Activated naive CD4-positive, alpha-beta T cell treated with anti-CD3 and anti-CD28 coated beads, Interleukin-2, amount 50 U/mL, for 72 hours (primary cell): ENCODE data around the gene PRSS16. TPM values are rescaled to one million over a fixed set of nuclear protein-coding genes. Genes with fewer than 3 reads are reported as not detected.
A peak's percentile ranks its signal among the peaks of the same experiment; 100 is the strongest.
"Not testable (repeated sequence)": the region's sequence is repeated elsewhere in the genome, so short reads cannot be mapped to it uniquely, and the experiment has no call there.

Source experiments
- ATAC-seq, 2 donors: fragments of 150-1000 bp; cut with Tn5 transposase; 2 replicates each; pipeline ENCODE4 v1.10.0; 2021; ENCODE audit warnings: mild to moderate bottlenecking in 2 of 2, moderate library complexity in 2 of 2
- DNase-seq, 2 donors: peaks; one replicate each; pipeline ENCODE4 v3.0.0; 2021 to 2022; ENCODE audit warnings: low spot score in 2 of 2
- H3K27ac Mint-ChIP-seq, 2 donors: one replicate each; pipeline ENCODE4 v1.8.0; 2022; ENCODE audit warnings: mild to moderate bottlenecking in 2 of 2, mixed read lengths in 2 of 2
- H3K36me3 Mint-ChIP-seq, 2 donors: one replicate each; pipeline ENCODE4 v1.8.0; 2022; ENCODE audit warnings: mixed read lengths in 2 of 2
- H3K9me3 Mint-ChIP-seq, 2 donors: one replicate each; pipeline ENCODE4 v1.8.0; 2022; ENCODE audit warnings: mixed read lengths in 2 of 2
- total RNA-seq, 2 donors: library from RNA; stranded (reverse); gene quantifications; one replicate each; pipeline ENCODE4 v1.2.3, GENCODE V29; 2022

The PRSS16 gene, protein sequence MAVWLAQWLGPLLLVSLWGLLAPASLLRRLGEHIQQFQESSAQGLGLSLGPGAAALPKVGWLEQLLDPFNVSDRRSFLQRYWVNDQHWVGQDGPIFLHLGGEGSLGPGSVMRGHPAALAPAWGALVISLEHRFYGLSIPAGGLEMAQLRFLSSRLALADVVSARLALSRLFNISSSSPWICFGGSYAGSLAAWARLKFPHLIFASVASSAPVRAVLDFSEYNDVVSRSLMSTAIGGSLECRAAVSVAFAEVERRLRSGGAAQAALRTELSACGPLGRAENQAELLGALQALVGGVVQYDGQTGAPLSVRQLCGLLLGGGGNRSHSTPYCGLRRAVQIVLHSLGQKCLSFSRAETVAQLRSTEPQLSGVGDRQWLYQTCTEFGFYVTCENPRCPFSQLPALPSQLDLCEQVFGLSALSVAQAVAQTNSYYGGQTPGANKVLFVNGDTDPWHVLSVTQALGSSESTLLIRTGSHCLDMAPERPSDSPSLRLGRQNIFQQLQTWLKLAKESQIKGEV
- 1 to 10 TPM; 1.3 to 2.5 TPM for total RNA-seq

DNA sequence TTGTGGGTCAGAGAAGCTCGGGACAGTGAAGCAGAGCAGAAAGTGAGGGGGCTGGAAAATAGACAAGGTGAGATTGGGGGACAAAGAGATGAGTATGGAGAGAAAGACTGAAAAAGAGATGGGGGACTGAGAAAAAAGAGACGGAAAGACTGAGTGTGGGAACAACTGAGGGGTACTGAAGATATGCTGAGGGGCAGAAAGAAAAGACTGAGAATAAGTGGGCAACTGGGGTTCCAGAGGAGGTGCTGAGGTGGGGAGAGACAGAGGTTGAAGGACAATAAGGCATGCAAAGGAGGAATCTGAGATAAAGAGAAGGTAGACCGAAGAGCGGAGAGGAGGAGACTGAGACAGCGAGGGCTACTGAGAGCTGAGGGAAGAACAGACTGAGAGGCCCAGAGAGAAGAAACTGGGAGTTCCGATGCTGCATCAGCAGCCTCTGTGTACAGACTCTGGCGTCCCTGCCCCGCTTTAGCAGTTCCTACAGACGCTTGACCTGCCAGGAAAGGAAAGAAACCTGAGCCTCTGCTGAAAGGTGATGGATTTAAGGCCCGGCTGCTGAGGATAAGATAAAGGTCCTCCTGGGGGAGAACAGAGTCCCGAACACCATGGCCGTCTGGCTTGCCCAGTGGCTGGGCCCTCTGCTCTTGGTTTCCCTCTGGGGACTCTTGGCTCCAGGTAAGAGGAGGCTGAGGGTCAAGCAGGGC, at the start of gene PRSS16:
Gene PRSS16, plus strand, starts transcription at position 569 of the 704 bp plus-strand sequence. Its CDS starts 37 bp downstream, at position 606.
- no peaks in the 10 kb centered on the region for H3K9me3 Mint-ChIP-seq
- H3K27ac Mint-ChIP-seq = no peak within 1 kb of the TSS
- peaks cover 0 to 8% of the 10 kb centered on the region in 2 donors for H3K36me3 Mint-ChIP-seq
- no peak for ATAC-seq
- no peak for DNase-seq

DNA sequence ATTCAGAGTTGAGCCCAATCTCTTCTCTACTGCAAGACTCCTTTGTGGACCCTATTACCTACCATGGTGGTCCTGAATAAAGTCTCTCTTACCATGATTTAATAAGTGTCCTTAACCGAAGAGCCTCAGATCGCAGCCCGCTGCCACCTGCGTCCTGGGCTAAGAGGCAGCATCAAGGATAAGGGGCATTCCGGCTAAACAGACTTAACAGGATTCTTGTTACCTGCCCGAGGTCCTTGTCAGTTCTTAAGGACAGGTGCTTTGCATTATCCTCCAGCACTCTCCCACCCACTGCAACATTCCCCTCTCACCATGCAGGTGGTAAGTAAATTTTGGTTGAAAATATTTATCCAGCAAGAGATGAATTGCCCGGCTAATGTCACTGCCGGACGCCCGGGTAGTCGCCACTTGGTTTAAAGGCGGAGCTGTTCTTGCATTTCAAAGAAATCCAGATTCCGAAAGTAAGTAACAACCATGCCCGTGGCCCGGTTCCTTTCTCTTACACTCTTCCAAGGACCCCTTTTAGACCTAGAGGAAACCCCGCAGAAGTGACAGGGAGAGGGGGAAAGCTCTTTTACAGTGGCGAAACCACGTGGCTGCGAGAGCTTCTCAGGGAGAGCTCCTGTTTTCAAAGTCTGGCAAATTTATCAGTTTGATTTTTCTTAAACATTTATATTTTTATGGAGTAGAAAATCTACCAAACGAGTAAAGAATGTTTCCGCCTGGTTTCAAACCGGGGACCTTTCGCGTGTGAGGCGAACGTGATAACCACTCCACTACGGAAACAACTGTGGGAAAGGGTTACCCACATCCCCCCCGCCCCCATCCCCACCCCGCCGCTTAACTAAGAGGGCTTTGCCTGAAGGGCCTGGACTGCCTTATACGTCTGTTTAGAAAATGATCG, 41.9 kb upstream of the PRSS16 start:
- peak; percentile 22 to 67 for ATAC-seq
- H3K27ac Mint-ChIP-seq = no peak overlapping the region
- H3K9me3 Mint-ChIP-seq = no peaks in the 10 kb centered on the region
- DNase-seq = peak in 1 of 2 donors; percentile 10
- peaks cover 4 to 13% of the 10 kb centered on the region in 2 donors for H3K36me3 Mint-ChIP-seq

DNA sequence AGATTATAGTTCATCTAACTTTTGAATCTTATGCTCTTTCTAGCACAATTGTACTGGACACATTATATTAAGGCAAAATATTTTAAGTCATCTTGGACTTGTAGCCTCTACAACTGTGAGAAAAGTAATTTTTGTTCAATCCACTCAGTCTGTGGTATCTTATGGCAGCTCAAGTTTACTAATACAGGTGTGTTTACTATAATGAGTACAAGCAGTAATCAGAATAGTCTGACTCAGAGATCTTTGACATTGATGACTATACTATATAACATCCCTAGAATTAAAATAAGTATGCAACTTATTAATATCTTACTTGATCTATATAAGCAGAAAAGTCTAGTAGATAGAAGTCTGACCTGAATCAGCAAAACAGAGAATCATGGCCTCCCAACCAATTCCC, 40.7 kb upstream of the PRSS16 start:
- no peaks in the 10 kb centered on the region for H3K9me3 Mint-ChIP-seq
- H3K36me3 Mint-ChIP-seq = peaks cover 4 to 13% of the 10 kb centered on the region in 2 donors
- ATAC-seq = peak in 1 of 2 donors; percentile 73
- no peak for DNase-seq
- H3K27ac Mint-ChIP-seq = no peak overlapping the region

DNA sequence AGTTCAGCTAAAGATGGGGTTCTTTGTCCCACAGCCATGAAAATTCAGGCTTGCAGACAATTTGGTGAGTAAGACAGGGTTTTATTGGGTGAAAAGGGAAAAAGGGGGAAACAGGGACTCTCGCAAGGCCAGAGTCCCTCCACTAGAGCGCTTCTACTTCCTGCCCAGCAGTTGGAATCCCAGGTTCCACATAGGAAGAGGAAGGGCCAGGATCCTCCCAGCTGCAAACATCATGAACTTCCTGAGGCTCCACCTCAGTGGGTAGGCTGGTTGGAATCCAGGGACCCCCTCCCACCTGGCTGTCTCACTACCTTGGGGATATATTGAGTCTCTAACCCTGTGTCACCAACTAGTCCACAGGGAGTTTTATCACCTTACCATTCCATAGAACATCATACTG, 39.5 kb upstream of the PRSS16 start:
- H3K27ac Mint-ChIP-seq = no peak overlapping the region
- ATAC-seq = no peak
- no peaks in the 10 kb centered on the region for H3K9me3 Mint-ChIP-seq
- H3K36me3 Mint-ChIP-seq = peaks cover 0 to 13% of the 10 kb centered on the region in 2 donors
- no peak for DNase-seq

DNA sequence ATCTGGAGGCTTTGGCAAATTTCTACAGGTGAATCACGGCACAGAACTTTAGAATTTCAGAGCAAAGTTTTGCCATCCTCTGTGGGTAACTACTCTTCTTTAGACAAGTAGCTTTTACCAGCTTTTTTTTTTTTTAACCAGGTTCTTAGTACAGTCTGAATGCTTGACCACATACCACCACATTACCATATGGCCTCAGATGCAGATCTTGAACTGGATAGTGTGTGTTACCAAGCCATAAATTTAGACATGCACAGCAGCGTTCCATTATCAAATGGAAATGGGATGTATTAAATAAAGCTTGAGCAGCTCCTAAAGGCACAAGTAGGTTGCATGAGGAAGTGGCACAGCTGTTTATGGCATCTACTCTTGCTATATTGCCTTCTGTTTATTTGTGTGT, 38.3 kb upstream of the PRSS16 start:
- DNase-seq = no peak
- Mint-ChIP-seq H3K27ac (no peak overlapping the region), H3K9me3 (no peaks in the 10 kb centered on the region), H3K36me3 (peaks cover 0 to 13% of the 10 kb centered on the region in 2 donors)
- ATAC-seq = no peak

DNA sequence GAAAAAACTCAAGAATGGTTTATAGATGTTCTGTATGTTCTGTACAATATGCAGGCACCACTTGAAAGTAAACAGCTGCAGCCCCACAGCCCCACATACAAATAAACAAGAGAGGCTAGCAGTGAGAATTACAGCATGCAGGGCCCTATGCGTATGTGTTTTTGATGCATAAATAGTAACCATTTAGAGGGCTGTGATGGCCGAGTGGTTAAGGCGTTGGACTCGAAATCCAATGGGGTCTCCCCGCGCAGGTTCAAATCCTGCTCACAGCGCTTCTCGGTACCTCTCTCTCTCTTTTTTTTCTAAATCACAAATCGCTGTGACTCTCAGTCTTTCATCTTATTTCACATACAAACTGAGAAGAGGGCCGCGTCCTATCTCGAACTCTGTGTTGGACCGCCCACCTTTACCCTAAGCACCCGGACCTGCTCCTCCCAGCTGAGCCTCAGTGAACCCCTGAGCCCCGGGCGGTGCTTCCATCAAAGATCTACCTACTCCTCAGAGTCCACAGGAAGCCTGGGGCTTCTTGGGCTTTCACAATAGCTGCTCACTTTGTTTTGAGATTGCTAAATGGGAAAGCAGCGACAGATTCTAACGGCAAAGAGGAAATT, 37.7 kb upstream of the PRSS16 start:
- H3K27ac Mint-ChIP-seq = no peak overlapping the region
- H3K9me3 Mint-ChIP-seq = no peaks in the 10 kb centered on the region
- DNase-seq (no peak), ATAC-seq (no peak)
- H3K36me3 Mint-ChIP-seq = peaks cover 0 to 13% of the 10 kb centered on the region in 2 donors

DNA sequence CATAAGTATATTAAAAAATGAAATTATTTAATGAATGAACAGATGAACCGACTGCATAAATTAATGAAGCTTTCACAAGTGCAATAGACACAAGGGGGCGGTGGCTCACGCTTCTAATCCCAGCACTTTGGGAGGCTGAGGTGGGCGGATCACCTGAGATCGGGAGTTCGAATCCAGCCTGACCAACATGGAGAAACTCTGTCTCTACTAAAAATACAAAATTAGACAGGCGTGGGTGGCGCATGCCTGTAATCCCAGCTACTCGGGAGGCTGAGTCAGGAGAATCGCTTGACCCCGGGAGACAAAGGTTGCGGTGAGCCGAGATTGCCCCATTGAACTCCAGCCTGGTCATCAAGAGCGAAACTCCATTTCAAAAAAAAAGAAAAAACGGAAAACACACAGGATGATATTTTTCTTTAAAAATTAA, 34.4 kb upstream of the PRSS16 start:
- not testable (repeated sequence) for H3K9me3 Mint-ChIP-seq, H3K27ac Mint-ChIP-seq, H3K36me3 Mint-ChIP-seq, ATAC-seq, DNase-seq

DNA sequence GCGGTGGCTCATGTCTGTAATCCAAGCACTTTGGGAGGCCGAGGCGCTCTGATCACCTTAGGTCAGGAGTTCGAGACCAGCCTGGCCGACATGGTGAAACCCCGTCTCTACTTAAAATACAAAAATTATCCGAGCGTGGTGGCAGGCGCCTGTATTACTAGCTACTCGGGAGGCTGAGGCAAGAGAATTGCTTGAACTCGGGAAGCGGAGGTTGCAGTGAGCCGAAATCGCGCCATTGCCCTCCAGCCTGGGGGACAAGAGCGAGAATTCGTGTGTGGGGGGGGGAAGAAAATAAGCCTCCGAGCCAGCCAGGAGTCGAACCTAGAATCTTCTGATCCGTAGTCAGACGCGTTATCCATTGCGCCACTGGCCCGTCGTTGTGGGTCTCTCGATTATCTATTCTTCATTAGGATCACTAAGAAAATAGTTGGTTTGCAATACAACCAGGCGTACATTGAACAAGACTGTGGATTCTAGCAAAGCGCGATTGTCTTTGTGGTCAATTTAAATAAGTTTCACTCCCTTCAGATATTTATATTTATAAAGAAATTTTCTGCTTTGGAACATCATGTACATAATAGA, 33.9 kb upstream of the PRSS16 start:
- DNase-seq = no peak
- Mint-ChIP-seq H3K9me3 (peaks cover 5 to 7% of the 10 kb centered on the region in 2 donors), H3K27ac (no peak overlapping the region), H3K36me3 (peaks cover 6% of the 10 kb centered on the region in 2 donors)
- ATAC-seq = no peak

DNA sequence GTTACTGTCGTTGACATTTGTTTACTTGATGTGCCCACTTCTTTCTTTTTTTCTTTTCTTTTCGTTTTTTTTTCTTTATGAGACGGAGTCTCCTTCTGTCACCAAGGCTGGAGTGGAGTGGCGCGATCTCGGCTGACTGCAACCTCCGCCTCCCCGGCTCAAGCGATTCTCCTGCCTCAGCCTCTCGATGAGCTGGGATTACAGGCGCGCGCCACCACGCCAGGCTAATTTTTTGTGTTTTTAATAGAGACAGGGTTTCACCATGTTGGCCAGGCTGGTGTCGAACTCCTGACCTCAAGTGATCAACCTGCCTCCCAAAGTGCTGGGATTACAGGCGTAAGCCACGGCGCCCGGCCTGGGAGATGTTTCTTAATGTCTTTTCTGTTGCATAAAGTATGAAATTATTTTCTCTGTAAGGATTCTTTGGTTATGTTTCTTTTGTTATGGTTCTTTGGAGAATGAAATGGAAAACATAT, 33.3 kb upstream of the PRSS16 start:
- no peak overlapping the region for H3K27ac Mint-ChIP-seq
- ATAC-seq (no peak), DNase-seq (no peak)
- peaks cover 6% of the 10 kb centered on the region in 2 donors for H3K36me3 Mint-ChIP-seq
- H3K9me3 Mint-ChIP-seq = peaks cover 5 to 9% of the 10 kb centered on the region in 2 donors

DNA sequence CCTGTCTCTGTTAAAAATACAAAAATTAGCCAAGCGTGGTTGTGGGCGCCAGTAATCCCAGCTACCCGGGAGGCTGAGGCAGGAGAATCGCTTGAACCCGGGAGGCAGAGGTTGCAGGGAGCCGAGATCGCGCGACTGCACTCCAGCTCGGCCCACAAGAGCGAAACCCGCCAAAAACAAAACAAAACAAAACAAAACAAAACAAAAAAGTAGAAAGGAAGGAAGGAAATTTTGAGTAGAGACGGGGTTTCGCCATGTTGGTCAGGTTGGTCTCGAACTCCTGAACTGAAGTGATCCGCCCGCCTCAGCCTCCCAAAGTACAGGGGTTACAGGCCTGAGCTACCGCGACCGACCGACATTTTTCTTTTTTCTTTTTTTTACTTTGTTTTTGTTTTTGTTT, 30.6 kb upstream of the PRSS16 start:
- H3K27ac Mint-ChIP-seq = no peak overlapping the region
- peaks cover 6 to 11% of the 10 kb centered on the region in 2 donors for H3K36me3 Mint-ChIP-seq
- ATAC-seq (no peak), DNase-seq (no peak)
- peaks cover 5 to 9% of the 10 kb centered on the region in 2 donors for H3K9me3 Mint-ChIP-seq

DNA sequence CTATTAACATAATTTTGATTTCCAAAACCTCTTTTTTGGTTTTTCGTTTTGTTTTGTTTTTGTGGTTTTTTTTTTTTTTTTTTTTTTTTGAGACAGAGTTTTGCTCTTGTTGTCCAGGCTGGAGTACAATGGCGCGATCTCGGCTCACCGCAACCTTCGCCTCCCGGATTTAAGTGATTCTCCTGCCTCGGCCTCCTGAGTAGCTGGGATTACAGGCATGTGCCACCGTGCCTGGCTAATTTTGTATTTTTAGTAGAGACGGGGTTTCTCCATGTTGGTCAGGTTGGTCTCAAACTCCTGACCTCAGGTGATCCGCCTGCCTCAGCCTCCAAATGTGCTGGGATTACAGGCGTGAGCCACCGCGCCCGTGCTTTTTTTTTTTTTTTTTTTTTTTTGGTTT, 24.5 kb upstream of the PRSS16 start:
- not testable (repeated sequence) for ATAC-seq, H3K9me3 Mint-ChIP-seq, H3K27ac Mint-ChIP-seq, H3K36me3 Mint-ChIP-seq, DNase-seq

DNA sequence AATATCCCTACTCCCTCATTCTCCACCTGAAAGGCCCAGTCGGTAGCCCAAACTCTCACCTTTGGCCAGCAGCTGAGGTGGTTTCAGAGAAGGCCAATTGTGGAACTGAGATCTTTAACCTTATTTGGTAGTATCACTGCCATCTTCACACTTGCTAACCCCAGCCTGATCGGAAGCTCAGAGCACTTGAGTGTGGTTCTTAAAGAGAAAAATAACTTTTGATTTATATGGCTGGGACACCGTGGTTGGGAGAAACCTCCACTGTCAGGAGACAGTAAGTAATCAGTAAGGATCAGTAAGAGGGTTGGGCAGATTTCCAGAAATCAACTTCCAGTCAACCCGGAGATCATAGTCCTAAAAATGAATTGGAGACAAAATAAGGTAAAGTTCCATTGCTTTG, 22.8 kb upstream of the PRSS16 start:
- Mint-ChIP-seq H3K27ac (no peak overlapping the region), H3K9me3 (no peaks in the 10 kb centered on the region), H3K36me3 (peaks cover 0 to 6% of the 10 kb centered on the region in 2 donors)
- ATAC-seq (no peak), DNase-seq (no peak)

DNA sequence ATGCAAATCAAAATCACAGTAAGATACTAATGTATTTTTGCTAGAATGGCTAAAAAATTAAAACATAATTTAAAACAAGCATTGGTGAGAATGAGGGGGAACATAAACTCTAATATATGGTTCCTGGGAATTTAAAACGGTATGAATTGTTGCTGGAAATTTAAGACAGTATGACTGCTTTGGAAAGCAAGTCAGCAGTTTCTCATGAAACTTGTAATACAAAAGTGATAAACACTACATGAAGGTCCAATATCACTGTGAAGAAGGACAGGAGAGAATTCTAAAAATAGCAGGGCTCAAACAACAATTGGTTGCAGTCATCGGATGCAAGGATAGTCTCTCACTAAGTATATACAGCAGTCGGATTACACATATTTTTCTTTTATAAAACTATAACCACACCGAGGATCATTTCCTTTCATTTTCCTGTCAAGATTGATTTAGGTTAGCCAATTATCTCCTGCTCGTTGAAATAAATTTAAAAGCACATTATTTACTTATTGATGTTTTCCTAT, 18.5 kb upstream of the PRSS16 start:
- no peak for ATAC-seq
- H3K27ac Mint-ChIP-seq = no peak overlapping the region

DNA sequence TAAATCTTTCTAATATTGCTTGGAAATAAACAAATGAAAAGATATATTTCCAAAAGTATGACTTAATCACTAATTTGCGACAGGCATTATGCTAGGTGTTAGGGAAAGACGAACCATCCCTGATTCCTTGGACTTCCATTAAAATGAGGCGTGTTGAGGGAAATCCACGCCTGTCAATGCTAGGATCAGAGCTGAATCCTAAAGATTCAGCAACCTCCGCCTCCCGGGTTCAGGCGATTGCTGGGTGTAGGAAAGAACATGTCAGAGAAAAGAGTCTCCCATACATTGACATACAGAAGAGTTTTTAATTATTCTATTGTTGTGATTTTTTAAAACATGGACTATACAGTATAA, 16.8 kb upstream of the PRSS16 start:
- H3K9me3 Mint-ChIP-seq = peaks cover 3 to 4% of the 10 kb centered on the region in 2 donors
- no peak for ATAC-seq

More for the DNA sequence above, 18.5 kb upstream of the PRSS16 start:
- peaks cover 3 to 4% of the 10 kb centered on the region in 2 donors for H3K9me3 Mint-ChIP-seq
- DNase-seq = no peak
- peaks cover 5 to 9% of the 10 kb centered on the region in 2 donors for H3K36me3 Mint-ChIP-seq

DNA sequence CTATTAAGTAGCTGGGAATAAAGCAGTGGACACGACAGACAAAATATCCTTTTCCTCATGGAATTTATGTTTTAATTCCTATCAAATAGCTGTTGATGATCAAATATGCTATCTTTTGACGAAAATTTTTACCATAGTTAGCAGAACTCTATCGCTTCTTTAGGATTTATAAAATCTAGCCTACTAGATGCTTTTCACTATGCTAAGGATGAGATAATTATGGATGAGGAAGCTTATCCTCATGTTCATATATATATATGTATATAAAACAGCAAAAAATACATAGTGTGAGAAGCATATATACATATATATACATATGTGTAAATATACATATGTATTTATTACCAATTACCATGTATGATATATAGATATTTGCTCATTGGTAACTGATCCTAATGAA, 12.9 kb upstream of the PRSS16 start:
- peaks cover 9 to 13% of the 10 kb centered on the region in 2 donors for H3K9me3 Mint-ChIP-seq
- ATAC-seq (no peak), DNase-seq (no peak)
- peaks cover 33 to 39% of the 10 kb centered on the region in 2 donors for H3K36me3 Mint-ChIP-seq
- no peak overlapping the region for H3K27ac Mint-ChIP-seq

More for the DNA sequence above, 16.8 kb upstream of the PRSS16 start:
- peaks cover 5 to 13% of the 10 kb centered on the region in 2 donors for H3K36me3 Mint-ChIP-seq
- no peak overlapping the region for H3K27ac Mint-ChIP-seq
- no peak for DNase-seq
